Measurements from ENCODE around the gene NUTF2. TPM values are rescaled to one million over a fixed set of nuclear protein-coding genes. Genes with fewer than 3 reads are reported as not detected.

NUTF2 gene
- total and polyA plus RNA-seq, 2 experiments from 2014 or later = 100 to 197 TPM

DNA sequence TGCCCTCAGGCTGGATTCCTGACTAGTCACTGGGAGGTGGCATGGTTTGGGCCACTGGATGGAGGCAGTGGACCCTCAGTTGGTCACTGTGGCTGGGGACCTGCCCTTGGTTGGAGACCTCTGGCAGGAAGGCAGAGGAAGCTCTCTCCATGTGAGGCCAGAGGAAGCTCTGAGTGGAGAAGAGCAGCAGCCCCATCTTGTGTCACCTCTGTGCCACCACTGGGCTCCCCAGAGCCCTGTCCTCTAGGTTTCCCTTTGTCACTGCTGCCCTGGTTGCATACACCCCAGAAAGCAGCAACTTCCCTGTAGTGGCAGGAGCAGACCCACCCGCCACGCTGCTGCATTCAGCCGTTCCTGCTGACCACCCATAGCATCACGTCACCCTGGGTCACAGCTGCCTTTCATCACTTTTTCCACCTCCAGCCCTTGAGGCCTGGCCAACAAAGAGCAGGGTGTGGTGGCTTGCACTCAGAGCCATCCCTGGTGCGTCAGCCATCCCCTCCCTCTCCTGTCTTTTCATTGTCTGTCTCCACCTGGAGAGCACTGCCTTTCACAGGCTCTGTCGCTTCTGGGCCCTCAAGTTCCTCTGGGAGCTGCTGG, 73.0 kb downstream of the NUTF2 start:
- H3K36me3 ChIP-seq (replicated peaks; ENCODE audit: insufficient read depth, low read depth) = no peaks in the 10 kb centered on the region
- TF ChIP-seq CTCF (IDR thresholded peaks at IDR 0.05; ENCODE audit: poor library complexity) (no peak), EZH2 (IDR thresholded peaks at IDR 0.05; ENCODE audit: borderline replicate concordance) (no peak), EZH2phosphoT487 (IDR thresholded peaks at IDR 0.05; ENCODE audit: low read depth, severe bottlenecking, unreplicated experiment) (no peak)
- H3K4me3 ChIP-seq = no peak overlapping the region
- no peaks in the 10 kb centered on the region for H3K9me3 ChIP-seq (ENCODE audit: low read depth)
- H3K79me2 ChIP-seq = peaks cover 54% of the 10 kb centered on the region
- H3K9me2 ChIP-seq (replicated peaks; ENCODE audit: insufficient read depth) = no peaks in the 10 kb centered on the region
- peaks cover 38% of the 10 kb centered on the region for H4K20me1 ChIP-seq (ENCODE audit: insufficient read depth, poor library complexity, severe bottlenecking)
- H3K27ac ChIP-seq = no peak overlapping the region
- 97% methylated on average over 6 of the region's 6 CpGs for WGBS (ENCODE audit: low lambda C conversion rate, missing lambda C conversion rate)
- peaks cover 4% of the 10 kb centered on the region for H3K4me1 ChIP-seq (ENCODE audit: insufficient read depth)
- H2AFZ ChIP-seq = no peak overlapping the region
- H3K27me3 ChIP-seq = no peaks in the 10 kb centered on the region
- no peak for DNase-seq (ENCODE audit: low spot score)
- no peak overlapping the region for H3K4me2 ChIP-seq

Small RNAs within 50 kb of the gene (small RNA-seq; reads per million reads assigned to genes)
- not detected for gene AC040162.2
- not detected for gene NRN1L

Other genes with a start within 250 kb of the NUTF2 start
- 0.52 and 1.7 TPM in 2 replicates for gene CARMIL2, start 201.8 kb upstream of the NUTF2 start, total RNA-seq
- gene CARMIL2, start 201.8 kb upstream of the NUTF2 start, polyA plus RNA-seq = 2.6 and 2.9 TPM in 2 replicates
- gene ACD, start 186.7 kb upstream of the NUTF2 start, total RNA-seq = 17.1 and 18.5 TPM in 2 replicates
- gene ACD, start 186.7 kb upstream of the NUTF2 start, polyA plus RNA-seq = 26.3 and 28.5 TPM in 2 replicates
- 1.1 and 1.4 TPM in 2 replicates for gene PARD6A, start 186.0 kb upstream of the NUTF2 start, total RNA-seq
- 1.8 and 3.0 TPM in 2 replicates for gene PARD6A, start 186.0 kb upstream of the NUTF2 start, polyA plus RNA-seq
- 8.3 and 10.2 TPM in 2 replicates for gene ENKD1, start 180.2 kb upstream of the NUTF2 start, total RNA-seq
- gene ENKD1, start 180.2 kb upstream of the NUTF2 start, polyA plus RNA-seq = 13.1 and 16.0 TPM in 2 replicates
- 1.7 and 2.3 TPM in 2 replicates for gene C16orf86, start 180.1 kb upstream of the NUTF2 start, total RNA-seq
- gene C16orf86, start 180.1 kb upstream of the NUTF2 start, polyA plus RNA-seq = 3.4 and 4.1 TPM in 2 replicates
- 9.8 and 10.4 TPM in 2 replicates for gene GFOD2, start 127.6 kb upstream of the NUTF2 start, total RNA-seq
- 7.5 and 12.4 TPM in 2 replicates for gene GFOD2, start 127.6 kb upstream of the NUTF2 start, polyA plus RNA-seq
- gene RANBP10, start 40.4 kb upstream of the NUTF2 start, total RNA-seq = 8.6 and 8.8 TPM in 2 replicates
- gene RANBP10, start 40.4 kb upstream of the NUTF2 start, polyA plus RNA-seq = 12.4 and 12.6 TPM in 2 replicates
- 3.1 TPM in 2 replicates for gene TSNAXIP1, start 40.0 kb upstream of the NUTF2 start, total RNA-seq
- gene TSNAXIP1, start 40.0 kb upstream of the NUTF2 start, polyA plus RNA-seq = 2.0 and 5.8 TPM in 2 replicates
- gene THAP11, start 4.6 kb upstream of the NUTF2 start, total RNA-seq = 35.4 and 40.0 TPM in 2 replicates
- gene THAP11, start 4.6 kb upstream of the NUTF2 start, polyA plus RNA-seq = 36.7 and 36.9 TPM in 2 replicates
- gene CENPT, start 760 bp downstream of the NUTF2 start, total RNA-seq = 28.5 and 38.1 TPM in 2 replicates
- gene CENPT, start 760 bp downstream of the NUTF2 start, polyA plus RNA-seq = 84.0 and 115 TPM in 2 replicates
- 41.1 and 46.3 TPM in 2 replicates for gene EDC4, start 26.1 kb downstream of the NUTF2 start, total RNA-seq
- 59.0 and 76.7 TPM in 2 replicates for gene EDC4, start 26.1 kb downstream of the NUTF2 start, polyA plus RNA-seq
- gene NRN1L, start 38.0 kb downstream of the NUTF2 start, total RNA-seq = 0.73 TPM in 1 of 2 replicates, not detected in the other
- 1.6 TPM in 1 of 2 replicates, not detected in the other for gene NRN1L, start 38.0 kb downstream of the NUTF2 start, polyA plus RNA-seq
- gene PSKH1, start 46.3 kb downstream of the NUTF2 start, total RNA-seq = 29.2 and 30.5 TPM in 2 replicates
- gene PSKH1, start 46.3 kb downstream of the NUTF2 start, polyA plus RNA-seq = 38.6 and 44.6 TPM in 2 replicates
- gene CTRL, start 84.9 kb downstream of the NUTF2 start, total RNA-seq = 0.63 TPM in 1 of 2 replicates, not detected in the other
- gene CTRL, start 84.9 kb downstream of the NUTF2 start, polyA plus RNA-seq = 12.5 and 13.4 TPM in 2 replicates
- 13.7 and 27.8 TPM in 2 replicates for gene PSMB10, start 89.9 kb downstream of the NUTF2 start, total RNA-seq
- 48.7 and 52.2 TPM in 2 replicates for gene PSMB10, start 89.9 kb downstream of the NUTF2 start, polyA plus RNA-seq
- gene LCAT, start 97.2 kb downstream of the NUTF2 start, total RNA-seq = 15.6 and 19.8 TPM in 2 replicates
- gene LCAT, start 97.2 kb downstream of the NUTF2 start, polyA plus RNA-seq = 44.6 and 47.3 TPM in 2 replicates
- gene SLC12A4, start 121.7 kb downstream of the NUTF2 start, total RNA-seq = 23.7 and 55.2 TPM in 2 replicates
- gene SLC12A4, start 121.7 kb downstream of the NUTF2 start, polyA plus RNA-seq = 63.9 and 65.3 TPM in 2 replicates
- not detected in 2 replicates for gene DPEP3, start 133.6 kb downstream of the NUTF2 start, total RNA-seq
- not detected in 2 replicates for gene DPEP3, start 133.6 kb downstream of the NUTF2 start, polyA plus RNA-seq
- gene DPEP2, start 152.6 kb downstream of the NUTF2 start, total RNA-seq = not detected in 2 replicates
- gene DPEP2, start 152.6 kb downstream of the NUTF2 start, polyA plus RNA-seq = 1.1 TPM in 1 of 2 replicates, not detected in the other
- not detected in 2 replicates for gene DPEP2NB, start 169.0 kb downstream of the NUTF2 start, total RNA-seq
- gene DPEP2NB, start 169.0 kb downstream of the NUTF2 start, polyA plus RNA-seq = not detected in 2 replicates
- gene DDX28, start 176.3 kb downstream of the NUTF2 start, total RNA-seq = 8.6 and 11.1 TPM in 2 replicates
- gene DDX28, start 176.3 kb downstream of the NUTF2 start, polyA plus RNA-seq = 12.5 and 15.0 TPM in 2 replicates
- gene DUS2, start 176.4 kb downstream of the NUTF2 start, total RNA-seq = 11.8 and 12.2 TPM in 2 replicates
- 15.6 and 18.0 TPM in 2 replicates for gene DUS2, start 176.4 kb downstream of the NUTF2 start, polyA plus RNA-seq
- gene NFATC3, start 238.4 kb downstream of the NUTF2 start, total RNA-seq = 33.3 and 35.9 TPM in 2 replicates
- 13.1 and 15.1 TPM in 2 replicates for gene NFATC3, start 238.4 kb downstream of the NUTF2 start, polyA plus RNA-seq

All from hepatocyte (in vitro differentiated cells).